Measurements from ENCODE around the gene CAMK1D. TPM values are rescaled to one million over a fixed set of nuclear protein-coding genes. Genes with fewer than 3 reads are reported as not detected.

Gene CAMK1D
- polyA plus RNA-seq, 1 of the 3 experiments (the other 2 are of a cell fraction), result 4.1 TPM

GRCh38 chr10:12397147-12397896 is 48.0 kb downstream of the CAMK1D start:
- Histone ChIP-seq H3K27me3 (ENCODE audit: insufficient read depth) (no peaks in the 10 kb centered on the region), H3K4me1 (ENCODE audit: control insufficient read depth in 1 of 2, insufficient read depth in 2 of 2, low read depth in 1 of 2, low read length in 1 of 2) (no peaks in the 10 kb centered on the region), H3K9me3 (no peaks in the 10 kb centered on the region), H2AFZ (ENCODE audit: low read depth) (no peak overlapping the region), H3K4me2 (no peak overlapping the region), H3K9ac (no peak overlapping the region), H3K79me2 (ENCODE audit: insufficient read depth) (no peaks in the 10 kb centered on the region), H3F3A (replicated peaks; ENCODE audit: insufficient read depth) (no peaks in the 10 kb centered on the region), H3K27ac (ENCODE audit: low read depth in 2 of 2, low read length in 1 of 2) (no peak overlapping the region), H3K9me2 (no peaks in the 10 kb centered on the region), H4K20me1 (ENCODE audit: insufficient read depth) (no peaks in the 10 kb centered on the region), H3K36me3 (replicated peaks in 1 of 2; ENCODE audit: control insufficient read depth in 1 of 2, insufficient read depth in 2 of 2, low read length in 1 of 2) (no peaks in the 10 kb centered on the region), H3K4me3 (ENCODE audit: low read depth in 2 of 2, low read length in 1 of 2) (no peak overlapping the region)
- TF ChIP-seq SIN3A (IDR thresholded peaks at IDR 0.05; ENCODE audit: borderline replicate concordance, low read depth, low read length) (no peak), MXI1 (IDR thresholded peaks at IDR 0.05; ENCODE audit: low read depth, low read length) (no peak), EP300 (IDR thresholded peaks at IDR 0.05; ENCODE audit: borderline replicate concordance in 1 of 2, low read depth in 1 of 2, low read length in 1 of 2) (no peak), ZBTB33 (IDR thresholded peaks at IDR 0.05; ENCODE audit: borderline replicate concordance, low read depth) (no peak), CHD2 (IDR thresholded peaks at IDR 0.05; ENCODE audit: low read length, partially characterized antibody) (no peak), SMC3 (IDR thresholded peaks at IDR 0.05; ENCODE audit: low read depth, low read length) (no peak), USF1 (IDR thresholded peaks at IDR 0.05; ENCODE audit: borderline replicate concordance, low read depth) (no peak), RCOR1 (IDR thresholded peaks at IDR 0.05; ENCODE audit: low read length) (no peak), YY1 (IDR thresholded peaks at IDR 0.05; ENCODE audit: low read depth) (no peak), MAX (IDR thresholded peaks at IDR 0.05; ENCODE audit: low read depth) (no peak), GABPA (IDR thresholded peaks at IDR 0.05; ENCODE audit: low read depth) (no peak), NRF1 (IDR thresholded peaks at IDR 0.05; ENCODE audit: low read depth, low read length) (no peak), CTCF (IDR thresholded peaks at IDR 0.05) (no peak), RFX5 (IDR thresholded peaks at IDR 0.05; ENCODE audit: low read length) (no peak), MEF2A (IDR thresholded peaks at IDR 0.05; ENCODE audit: borderline replicate concordance, low read depth) (no peak), TAF1 (IDR thresholded peaks at IDR 0.05; ENCODE audit: borderline replicate concordance, low read depth, low read length) (no peak), GATA2 (CRISPR knock-in tag; IDR thresholded peaks at IDR 0.05) (no peak), FOXJ3 (CRISPR knock-in tag; IDR thresholded peaks at IDR 0.05) (no peak), RAD21 (IDR thresholded peaks at IDR 0.05; ENCODE audit: low read length) (no peak)
- POLR2A ChIA-PET, result interaction anchor here (1.0 kb wide), 1 partner anchor 10 kb away, joined by 3 read pairs; no protein-coding TSS in a partner anchor
- no peak for DNase-seq
- CTCF ChIA-PET, result interaction anchor here (0.7 to 1.3 kb wide), 2 partner anchors 19 to 133 kb away, joined by 3 to 4 read pairs; no protein-coding TSS in a partner anchor
- WGBS (ENCODE audit: low lambda C conversion rate), result 94% methylated on average over 10 of the region's 10 CpGs

All from SK-N-SH (cell line).